AG20443 (cell line): Measurements from ENCODE around the gene CD44.

Experiments
- DNase-seq: peaks from one replicate; pipeline ENCODE4 v3.0.0; 2012; ENCODE audit warnings: low spot score, mixed read lengths

CD44 gene

DNA sequence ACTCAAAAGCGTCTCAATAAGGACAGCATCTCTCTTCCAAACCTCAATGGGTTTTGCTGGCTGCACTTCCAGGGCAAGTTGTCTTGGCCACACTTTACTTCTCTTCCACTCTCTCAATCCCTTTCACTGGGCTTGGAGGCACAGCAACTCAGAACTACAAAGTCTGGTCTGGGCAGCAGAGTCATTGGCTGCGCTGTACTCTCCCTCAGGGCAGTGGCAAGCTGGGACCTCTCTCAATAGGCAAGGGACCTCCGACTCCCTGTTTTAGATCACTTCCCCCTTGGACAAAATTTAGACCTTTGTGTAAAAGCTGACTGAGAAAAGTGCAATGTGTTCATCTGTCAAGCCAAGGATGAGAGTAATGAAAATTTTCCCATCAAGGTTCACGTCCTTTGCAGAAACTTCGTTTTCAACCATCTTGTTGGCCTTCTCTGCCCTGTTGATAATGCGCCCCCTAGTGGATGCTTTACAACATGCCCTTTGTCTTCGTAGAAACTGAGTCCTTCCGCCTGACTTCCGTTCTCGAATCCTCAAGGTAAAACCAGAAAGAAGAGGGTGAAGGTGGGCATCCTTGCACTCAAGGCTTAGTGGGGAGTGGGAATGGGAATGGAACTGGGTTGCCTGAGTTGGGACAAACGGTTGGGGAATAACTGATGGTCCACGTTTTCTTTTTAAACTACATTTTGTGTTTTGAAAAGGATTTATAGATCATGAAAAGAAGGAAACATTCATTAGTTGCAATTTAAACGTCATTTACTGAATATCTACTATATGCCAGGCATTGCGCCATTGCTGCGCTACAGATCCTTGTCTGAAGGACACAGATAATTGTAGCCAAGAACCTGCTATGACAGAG, 99.1 kb downstream of the CD44 start:
- no peak for DNase-seq

DNA sequence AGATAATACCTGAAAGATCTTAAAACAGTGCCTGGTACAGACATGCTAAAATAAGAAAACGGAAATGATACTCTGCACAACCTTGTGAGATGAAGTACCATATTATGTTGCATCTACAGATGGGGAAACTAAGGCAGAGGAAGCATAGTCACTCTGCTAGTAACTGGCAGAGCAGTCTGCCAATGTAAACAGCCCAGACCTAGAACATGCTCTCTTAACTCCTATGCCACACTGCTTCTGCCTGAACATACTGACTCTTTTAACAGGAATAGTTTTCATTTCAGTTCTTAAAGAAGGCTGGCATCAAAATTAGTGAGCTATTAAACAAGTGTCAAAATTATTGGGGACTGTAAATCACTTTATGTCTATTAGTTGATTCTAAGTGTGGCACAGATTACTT, 99.9 kb downstream of the CD44 start:
- no peak for DNase-seq

DNA sequence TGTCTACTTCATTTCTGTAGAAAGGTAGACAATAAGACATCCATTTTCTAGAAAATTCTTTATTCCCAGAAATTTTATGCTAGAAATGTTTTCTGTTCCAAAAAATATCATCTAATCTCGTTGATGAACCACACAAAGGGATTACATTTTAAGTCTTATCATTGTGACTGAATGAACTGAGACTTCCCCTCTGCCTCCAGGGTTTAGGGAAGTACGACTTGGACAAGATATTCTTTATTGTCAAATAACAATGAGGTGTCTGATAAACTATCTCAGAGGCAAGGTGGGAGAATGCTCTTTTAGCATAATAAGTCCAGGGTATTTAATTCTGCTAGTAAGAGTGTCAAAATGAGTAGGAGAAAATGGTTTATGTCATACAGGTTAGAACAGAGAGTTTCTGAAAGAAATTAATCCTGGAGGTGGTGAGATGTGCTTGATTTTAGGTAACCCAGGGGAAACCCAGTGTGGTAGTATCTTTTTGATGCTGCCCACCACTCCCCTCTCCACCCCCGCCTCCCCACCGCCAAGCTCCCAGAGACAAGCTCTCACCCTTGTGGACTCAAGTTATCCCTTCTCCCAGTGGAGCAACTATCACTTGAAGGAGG, 100.6 kb downstream of the CD44 start:
- DNase-seq, result no peak

DNA sequence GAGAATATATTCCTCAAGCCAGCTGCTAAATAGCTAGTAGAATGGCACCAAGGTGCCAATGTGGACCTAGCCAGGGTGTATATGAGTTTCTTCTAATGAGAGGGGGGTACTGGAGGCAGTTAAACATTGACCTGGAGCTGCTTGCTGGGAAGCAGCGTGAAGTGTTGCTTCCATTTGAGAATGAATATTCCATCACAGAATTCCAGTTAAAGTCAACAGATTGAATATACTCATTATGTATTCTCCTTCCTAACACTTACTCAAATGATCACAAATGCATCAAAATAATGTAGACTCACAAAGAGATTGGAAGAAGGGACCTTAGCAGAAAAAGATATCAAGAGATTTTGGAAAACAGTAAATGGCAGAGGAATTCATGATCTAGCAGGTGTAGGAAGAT, 102.1 kb downstream of the CD44 start:
- DNase-seq, result no peak

DNA sequence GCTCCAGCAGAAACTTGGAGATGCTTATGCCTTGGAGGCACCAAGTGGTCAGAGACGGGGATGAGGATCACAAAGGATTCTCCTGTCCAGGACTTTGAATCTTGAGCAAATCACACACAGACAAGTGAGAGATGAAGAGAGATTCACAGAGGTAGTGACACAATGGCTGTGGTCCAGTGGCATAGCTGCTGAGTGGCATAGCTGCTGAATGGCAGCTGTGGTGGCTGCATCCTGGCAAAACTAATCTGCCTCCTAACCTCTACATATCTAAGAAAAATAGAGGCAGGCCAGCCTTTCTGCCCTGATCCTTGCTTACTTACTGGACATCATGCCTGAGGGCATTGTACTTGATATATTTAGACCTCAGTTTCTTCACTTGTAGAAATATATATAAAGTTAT, 102.6 kb downstream of the CD44 start:
- no peak for DNase-seq

DNA sequence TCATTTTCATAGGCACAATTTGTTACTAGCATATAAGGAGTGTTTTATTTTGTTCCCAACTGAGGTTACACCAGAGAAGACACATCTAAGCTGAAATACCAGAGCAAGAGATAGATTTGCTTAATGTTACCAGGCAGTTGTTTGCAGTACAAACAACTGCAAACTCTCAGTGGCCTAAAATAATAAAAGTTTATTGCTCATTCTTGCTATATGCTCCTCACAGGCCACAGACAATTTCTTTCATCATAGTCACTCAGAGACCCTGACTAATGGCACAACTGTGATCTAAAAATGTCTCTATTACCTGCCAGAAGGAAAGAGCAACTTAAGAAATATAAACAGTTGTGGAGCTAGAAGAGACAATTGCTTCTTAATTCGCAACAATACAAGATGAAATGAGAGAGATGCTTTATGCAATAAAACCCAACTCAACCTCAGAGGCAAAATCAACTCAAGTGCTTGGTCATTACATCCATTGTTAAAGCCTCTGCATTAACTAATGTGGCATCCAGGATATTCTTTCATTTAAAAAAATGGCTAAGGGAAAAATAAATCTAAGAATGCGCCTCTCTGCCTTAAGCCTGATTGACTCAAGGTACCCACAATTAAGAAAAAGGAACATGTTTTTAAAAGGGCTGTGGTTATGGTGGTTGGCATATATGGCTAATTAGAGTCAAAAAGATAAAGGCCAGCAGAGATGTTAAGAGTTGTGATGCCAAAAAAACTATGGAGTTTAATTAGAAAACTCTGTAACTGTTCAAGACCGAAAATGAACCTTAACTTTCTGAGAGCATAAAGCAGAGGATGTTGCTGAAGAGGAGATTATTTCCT, 103.7 kb downstream of the CD44 start:
- DNase-seq, result no peak

DNA sequence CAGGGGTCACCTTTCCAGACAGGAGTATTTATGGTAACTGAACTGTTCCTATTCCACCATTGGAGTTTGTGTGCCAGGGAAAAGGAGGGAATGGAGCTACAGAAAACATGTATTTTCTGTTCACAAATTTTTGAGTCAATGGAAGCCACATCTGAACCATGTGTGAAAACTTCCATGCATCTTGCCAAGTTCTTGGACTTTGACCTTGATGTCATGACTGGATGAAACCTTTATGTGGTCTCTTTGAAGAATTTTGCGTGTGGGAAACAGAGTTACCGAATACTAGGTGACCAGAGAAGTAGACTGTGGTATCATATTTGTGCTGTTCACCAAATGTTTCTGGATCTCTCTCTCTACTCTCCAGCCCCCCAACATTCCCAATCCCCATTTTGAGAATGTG, 104.8 kb downstream of the CD44 start:
- no peak for DNase-seq

DNA sequence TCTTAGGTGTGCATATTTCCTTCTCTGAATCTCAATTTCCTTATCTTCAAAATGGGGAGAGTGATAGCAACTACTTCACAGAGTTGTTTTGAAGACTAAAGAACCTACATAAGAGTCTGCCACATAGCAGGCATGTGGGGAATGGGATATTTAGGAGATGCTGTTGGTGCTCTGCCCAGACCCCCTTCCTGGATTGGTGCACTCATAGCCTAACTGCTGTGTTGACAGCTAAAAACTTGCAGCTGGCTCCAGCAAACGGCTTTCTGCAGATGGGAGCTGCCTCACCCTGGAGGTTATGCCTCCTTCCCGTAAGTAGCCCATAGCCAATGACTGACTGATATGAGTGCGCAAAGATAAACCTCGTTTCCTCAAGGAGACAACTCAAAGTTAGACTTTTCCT, 106.1 kb downstream of the CD44 start:
- no peak for DNase-seq

DNA sequence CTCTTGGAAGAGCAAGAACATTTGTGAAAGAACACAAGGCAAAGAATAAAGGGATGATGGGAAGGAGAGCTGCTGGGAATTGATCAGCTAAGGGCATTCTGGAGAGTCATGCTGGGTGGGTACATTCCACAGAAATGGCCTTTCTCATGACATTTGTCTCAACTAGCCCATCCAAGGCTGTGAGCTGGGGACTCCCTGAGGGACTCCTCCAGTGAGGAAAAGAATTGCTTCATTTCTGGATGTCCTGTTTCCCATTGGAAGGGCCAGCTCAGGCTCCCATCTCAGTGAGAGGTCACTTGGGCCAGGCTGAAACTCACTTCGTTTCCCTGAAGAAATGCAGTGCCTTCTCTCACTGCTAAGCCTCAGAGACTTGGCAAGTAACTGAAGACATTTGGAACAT, 106.8 kb downstream of the CD44 start:
- DNase-seq, result no peak

DNA sequence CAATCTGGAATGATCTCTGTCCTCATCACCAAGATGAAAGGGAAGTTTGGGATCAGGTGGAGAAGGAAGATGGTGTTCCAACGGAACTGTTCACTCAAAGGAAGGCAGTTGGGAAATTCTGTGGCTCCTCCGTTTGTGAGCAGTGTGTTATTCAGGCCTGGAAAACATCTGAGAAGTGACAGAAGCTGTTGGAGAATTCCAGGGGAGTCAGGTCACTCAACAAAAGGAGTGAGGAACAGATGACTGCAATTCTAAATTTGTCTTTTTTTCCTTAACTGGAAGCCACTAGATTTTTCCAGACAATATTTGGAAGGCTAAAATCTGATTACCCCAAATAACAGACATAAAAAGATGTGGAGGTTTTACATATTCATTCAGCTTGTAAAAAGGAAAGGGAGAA, 107.8 kb downstream of the CD44 start:
- peak; percentile 66 for DNase-seq

DNA sequence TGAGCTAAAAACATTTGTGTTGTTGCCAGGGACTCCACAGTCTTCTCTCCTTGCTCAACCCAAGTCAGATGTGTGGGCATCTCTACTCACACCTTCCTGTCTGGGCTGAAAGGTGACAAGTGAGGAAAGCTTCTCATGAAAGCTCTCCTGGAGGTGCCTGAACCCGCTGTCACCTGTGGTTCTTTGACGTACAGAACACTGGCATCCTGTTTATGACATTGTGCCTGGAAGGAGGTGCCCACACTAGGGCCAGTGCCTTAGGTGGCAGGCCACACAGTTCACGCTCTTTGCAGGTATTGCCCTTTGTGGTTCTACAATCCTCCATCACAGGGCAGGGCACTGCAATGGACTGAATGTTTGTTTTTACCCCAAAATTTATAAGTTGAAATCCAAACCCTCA, 108.5 kb downstream of the CD44 start:
- no peak for DNase-seq

DNA sequence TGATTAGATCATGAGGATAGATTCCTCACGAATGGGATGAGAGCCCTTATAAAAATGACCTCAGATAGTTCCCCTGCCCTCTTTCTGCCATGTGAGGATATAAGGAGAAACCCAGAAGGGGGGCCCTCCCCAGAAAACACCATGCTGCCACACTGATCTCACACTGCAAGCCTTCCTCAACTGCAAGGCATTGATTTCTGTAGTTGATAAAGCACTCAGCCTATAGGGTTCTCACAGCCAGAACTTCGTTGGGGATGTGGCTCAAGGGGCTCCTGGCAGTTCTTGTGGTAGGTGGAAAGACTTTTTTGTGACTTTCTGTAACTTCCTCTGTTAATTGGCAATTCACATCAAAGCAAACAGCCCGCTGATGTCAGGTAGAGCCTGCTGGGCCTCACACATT, 108.9 kb downstream of the CD44 start:
- DNase-seq, result no peak

DNA sequence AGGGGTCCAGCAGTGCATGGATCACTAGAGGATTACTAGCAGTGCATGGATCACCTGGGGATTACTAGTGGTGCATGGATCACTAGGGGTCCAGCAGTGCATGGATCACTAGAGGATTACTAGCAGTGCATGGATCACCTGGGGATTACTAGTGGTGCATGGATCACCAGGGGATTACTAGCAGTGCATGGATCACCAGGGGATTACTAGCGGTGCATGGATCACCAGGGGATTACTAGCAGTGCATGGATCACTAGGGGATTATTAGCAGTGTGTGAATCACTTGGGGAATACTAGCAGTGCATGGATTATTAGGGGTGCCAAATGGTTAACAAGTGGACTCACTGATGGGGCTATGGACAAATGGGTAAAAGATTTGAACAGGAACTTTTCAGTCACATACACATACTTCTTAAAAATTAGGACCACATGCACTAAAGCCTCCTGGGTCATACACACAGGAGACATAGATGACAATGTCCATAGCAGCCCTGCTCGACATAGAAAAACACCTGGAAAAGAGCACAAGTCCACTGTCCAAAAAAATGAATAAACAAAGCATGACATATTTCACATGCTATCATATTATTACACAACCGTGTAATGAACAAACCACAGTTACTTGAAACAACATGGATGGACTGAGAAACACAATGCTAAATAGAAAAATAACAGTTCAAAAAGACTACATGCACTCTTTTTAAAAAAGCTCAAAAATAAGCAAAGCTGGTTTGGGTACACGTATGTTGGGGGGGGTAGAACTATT, 109.8 kb downstream of the CD44 start:
- DNase-seq, result no peak

DNA sequence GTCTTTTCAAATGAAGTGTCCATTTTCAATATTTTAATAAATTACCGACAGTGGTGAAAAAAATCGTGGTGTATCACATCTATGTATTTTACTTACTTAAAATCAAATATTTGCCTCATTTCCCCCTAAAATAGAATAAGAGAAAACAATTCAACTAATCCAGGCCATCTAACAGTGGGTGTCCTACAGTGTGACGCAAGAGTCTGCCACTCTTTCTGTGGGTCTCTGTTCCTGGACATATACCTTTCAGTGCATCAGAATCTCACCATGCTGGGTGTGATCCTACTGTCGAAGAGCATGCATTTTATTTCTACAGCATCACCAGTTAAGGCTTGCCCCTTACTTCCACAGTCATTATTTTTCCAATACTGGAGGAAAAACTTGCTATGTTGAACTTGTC, 111.2 kb downstream of the CD44 start:
- no peak for DNase-seq

DNA sequence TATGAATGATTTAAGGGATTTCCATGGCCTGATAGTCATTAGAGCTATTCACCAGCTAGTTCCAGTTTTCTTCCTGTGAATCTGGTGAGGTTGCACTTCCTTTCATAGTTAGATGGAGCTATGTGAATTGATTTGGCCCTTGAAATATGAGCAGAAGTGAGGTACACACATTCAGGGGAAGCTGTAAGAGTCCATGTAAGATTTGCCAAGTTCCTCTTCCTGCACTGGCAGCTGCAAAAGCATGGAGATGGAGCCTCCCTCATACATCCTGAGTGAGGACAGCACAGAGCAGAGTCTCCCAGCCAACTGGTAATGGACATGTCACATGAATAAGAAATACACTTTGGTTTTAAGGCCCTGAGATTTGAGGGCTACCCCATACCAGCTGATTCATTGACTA, 111.7 kb downstream of the CD44 start:
- no peak for DNase-seq

DNA sequence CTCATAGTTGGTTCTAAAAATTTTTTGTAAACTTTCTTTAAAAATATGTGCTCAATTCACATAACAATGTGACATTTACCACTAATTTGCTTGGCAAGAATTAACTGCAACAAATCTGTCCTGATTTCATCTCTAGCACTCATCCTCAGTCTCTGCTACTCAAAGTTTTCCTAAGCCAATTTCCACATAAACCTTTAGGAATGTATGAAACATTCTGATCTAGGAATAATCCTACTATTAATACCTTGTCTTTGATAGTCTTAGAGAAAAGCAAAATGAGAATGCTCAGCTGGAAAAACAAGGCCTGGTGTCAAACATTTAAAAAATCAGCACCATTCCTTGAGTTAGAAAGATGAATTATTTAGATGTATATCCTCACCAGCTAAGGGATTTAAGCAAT, 114.3 kb downstream of the CD44 start:
- DNase-seq, result peak; percentile 49

DNA sequence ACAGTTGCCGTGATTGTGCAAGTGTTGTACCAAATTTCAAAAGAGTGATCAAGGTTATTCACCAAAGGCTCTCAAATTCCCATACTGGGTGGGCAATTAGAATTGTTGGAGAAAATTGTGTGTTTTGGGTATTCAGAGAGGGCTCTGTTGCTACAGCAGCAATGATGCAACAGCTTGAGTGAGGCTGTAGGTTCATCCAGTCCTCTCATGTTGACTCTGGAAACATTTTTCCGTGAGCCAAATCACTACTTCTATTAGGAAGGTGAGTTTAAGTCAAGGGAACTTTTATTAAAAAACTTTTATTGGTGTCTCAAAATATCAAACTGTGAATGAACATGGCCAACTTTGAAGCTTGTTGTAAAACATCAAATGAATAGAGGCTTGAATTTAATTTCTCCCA, 116.5 kb downstream of the CD44 start:
- DNase-seq, result no peak

DNA sequence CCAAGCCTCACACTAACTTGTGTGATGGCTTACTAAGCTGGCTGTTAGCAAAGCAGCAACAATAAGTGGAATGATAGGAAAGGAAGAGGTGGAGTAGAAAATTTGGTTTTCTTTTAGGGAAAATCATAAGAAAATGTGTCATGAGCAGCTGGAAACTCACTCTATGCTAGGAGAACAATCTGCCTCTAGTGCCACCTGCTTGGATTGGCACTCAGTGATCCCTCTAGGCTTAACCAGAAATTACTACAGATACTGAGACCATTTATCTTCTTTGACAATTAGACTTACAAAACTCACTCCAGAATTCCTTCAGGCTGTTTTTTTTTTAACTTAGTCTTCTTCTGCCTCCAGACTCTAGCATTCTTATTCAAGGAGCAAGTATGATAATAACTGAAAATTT, 117.3 kb downstream of the CD44 start:
- DNase-seq, result no peak

DNA sequence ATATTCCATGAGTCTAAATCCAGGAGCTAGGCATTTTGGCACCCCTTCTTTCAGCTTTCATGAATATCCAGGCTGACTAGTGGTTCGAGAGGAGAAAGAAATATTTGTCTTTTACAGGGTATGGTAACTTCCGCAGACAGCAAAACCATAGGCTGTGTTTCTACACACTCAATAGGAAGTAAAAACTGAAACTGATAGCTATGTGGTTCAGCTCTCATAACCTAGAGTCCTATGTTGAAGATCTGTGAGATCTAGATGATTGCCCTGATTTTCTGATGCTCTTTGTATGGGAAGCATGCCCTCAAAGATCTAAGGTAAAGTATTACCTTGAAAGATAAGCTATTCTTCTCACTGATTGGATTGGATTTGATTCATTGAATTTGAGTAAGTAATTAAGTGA, 118.3 kb downstream of the CD44 start:
- no peak for DNase-seq

DNA sequence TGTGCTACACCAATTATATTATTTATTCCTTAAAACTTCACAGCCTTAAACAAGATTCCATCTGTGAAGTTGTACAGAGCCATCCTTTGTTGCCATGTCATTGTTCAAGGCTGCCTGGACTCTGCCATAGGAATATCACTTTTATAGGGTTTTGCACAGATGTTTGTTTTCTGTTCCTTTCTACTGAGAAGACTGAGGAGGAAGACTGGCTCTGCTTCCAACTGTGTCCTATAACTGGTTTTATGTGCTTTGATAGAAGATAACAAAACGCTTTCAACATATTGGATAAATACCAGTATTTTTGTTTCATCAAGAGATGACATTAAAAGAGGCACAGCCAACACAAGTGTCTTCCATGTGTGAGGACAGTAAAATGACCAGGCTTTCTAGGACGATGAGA, 120.6 kb downstream of the CD44 start:
- DNase-seq, result no peak

DNA sequence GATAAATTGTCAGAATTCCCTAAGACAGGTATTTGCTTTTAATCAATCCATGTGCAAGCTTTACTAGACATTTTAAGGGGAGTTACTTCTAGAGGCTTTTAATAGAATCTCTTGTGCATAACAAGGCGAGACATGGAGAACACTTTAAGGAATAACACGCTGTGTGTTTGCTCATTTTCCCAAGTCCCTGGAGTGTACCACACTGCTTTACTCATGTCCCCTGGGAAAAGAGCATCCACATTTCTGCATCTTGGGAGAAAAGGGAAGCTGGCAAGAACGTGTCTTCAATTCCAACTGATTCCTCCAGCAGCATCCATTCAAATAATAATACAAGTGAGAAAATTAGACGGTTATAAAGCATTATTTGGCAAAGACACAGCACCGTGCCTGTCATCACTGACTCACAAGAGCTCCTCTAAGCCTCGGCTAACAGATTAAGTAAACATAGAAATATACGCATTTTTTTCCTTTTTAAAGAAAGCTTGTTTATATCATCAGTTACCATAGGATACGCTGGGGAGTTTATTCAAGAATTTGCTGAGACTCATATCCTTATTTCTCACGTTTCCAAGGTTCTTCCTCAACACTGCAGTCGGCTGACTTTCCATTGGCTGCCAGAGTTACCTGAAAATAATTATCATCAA, 121.5 kb downstream of the CD44 start:
- peak; percentile 81 for DNase-seq

DNA sequence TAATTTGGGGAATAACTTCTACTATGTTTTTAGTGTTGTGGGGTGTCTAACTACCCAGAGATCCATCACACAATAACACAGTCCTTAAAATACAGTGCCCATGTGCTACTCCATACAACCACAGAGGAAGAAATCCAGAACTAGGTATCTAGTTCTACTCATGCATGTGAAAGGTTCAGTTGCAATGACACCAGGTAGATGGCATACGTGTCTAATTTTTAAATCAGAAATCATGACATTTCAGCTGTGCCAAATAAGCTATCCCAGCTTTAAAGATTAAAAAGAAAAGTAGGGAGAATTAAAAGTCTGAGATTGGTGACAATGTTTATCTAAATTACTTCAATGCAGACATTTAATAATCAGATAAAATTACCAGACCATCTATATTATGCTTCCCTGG, 122.2 kb downstream of the CD44 start:
- DNase-seq, result no peak
